Right atrium auricular region (tissue), 2 donors: ENCODE data around the gene CCN2. TPM values are rescaled to one million over a fixed set of nuclear protein-coding genes. Genes with fewer than 3 reads are reported as not detected.

Source experiments
- DNase-seq: peaks from one replicate; pipeline ENCODE4 v3.0.0-alpha.2; 2019; ENCODE audit warnings: low spot score
- H3K27ac ChIP-seq, 2 donors: fragments of 200-600 bp; sonication (generic); 1 replicate in 1 of 2; 2 replicates in 1 of 2; pipeline ENCODE4 v1.5.1; 2016 to 2019
- H3K27me3 ChIP-seq, 2 donors: fragments of 200-600 bp; sonication (generic); one replicate each; pipeline versions ENCODE4 v1.5.1 to v1.6.0; 2017 to 2019
- H3K36me3 ChIP-seq: fragments of 200-600 bp; sonication (generic); one replicate; pipeline ENCODE4 v1.5.1; 2016
- H3K4me1 ChIP-seq, 2 donors: fragments of 200-600 bp; sonication (generic); one replicate each; pipeline versions ENCODE4 v1.5.1 to v1.6.0; 2017 to 2019
- H3K4me3 ChIP-seq, 2 donors: fragments of 200-600 bp; sonication (generic); 1 replicate in 1 of 2; 2 replicates in 1 of 2; pipeline ENCODE4 v1.5.1; 2017 to 2019; ENCODE audit warnings: mild to moderate bottlenecking in 1 of 2, moderate library complexity in 1 of 2
- H3K9me3 ChIP-seq, 2 donors: fragments of 200-600 bp; sonication (generic); one replicate each; pipeline ENCODE4 v1.5.1; 2019
- CTCF ChIP-seq, 2 donors: fragments of 200-600 bp; sonication (generic); IDR thresholded peaks; one replicate each; pipeline ENCODE4 v1.5.1; 2019; ENCODE audit warnings: antibody characterized with exemption in 2 of 2
- total RNA-seq, 2 donors: library from RNA; depleted of rRNA; stranded (reverse); fragments of >200 nt; gene quantifications; one replicate each; pipeline ENCODE4 v1.1.0, GENCODE V29; 2016

Gene CCN2
- total RNA-seq, 2 donors from 2014 or later = 203 to 356 TPM

- peaks cover 0 to 12% of the 10 kb centered on the region in 2 donors for H3K4me1 ChIP-seq
- no peaks in the 10 kb centered on the region for H3K36me3 ChIP-seq
- TF ChIP-seq CTCF (IDR thresholded peaks at IDR 0.05) = no peak
- H3K27ac ChIP-seq = no peak overlapping the region
- H3K9me3 ChIP-seq = no peaks in the 10 kb centered on the region
- no peak for DNase-seq
- H3K27me3 ChIP-seq = no peaks in the 10 kb centered on the region
- H3K4me3 ChIP-seq = no peak overlapping the region
Observed at GRCh38 chr6:131980791-131981623, 29.8 kb upstream of the CCN2 start.

GRCh38 chr6:131980338-131980790 is 29.2 kb upstream of the CCN2 start:
- Histone ChIP-seq H3K4me3 (no peak overlapping the region), H3K36me3 (no peaks in the 10 kb centered on the region), H3K9me3 (no peaks in the 10 kb centered on the region), H3K27ac (no peak overlapping the region), H3K4me1 (peaks cover 0 to 12% of the 10 kb centered on the region in 2 donors), H3K27me3 (no peaks in the 10 kb centered on the region)
- TF ChIP-seq CTCF (IDR thresholded peaks at IDR 0.05) = no peak
- DNase-seq = no peak

- Histone ChIP-seq H3K4me1 (peaks cover 0 to 12% of the 10 kb centered on the region in 2 donors), H3K27me3 (no peaks in the 10 kb centered on the region), H3K4me3 (no peak overlapping the region), H3K27ac (no peak overlapping the region), H3K36me3 (no peaks in the 10 kb centered on the region), H3K9me3 (no peaks in the 10 kb centered on the region)
- DNase-seq = no peak
- no peak for TF ChIP-seq CTCF (IDR thresholded peaks at IDR 0.05)
Observed at GRCh38 chr6:131979515-131980337, 28.6 kb upstream of the CCN2 start.

- H3K27ac ChIP-seq = no peak overlapping the region
- no peaks in the 10 kb centered on the region for H3K27me3 ChIP-seq
- no peak overlapping the region for H3K4me3 ChIP-seq
- no peak for DNase-seq
- H3K9me3 ChIP-seq = no peaks in the 10 kb centered on the region
- peaks cover 0 to 12% of the 10 kb centered on the region in 2 donors for H3K4me1 ChIP-seq
- H3K36me3 ChIP-seq = no peaks in the 10 kb centered on the region
- TF ChIP-seq CTCF (IDR thresholded peaks at IDR 0.05) = no peak
Observed at GRCh38 chr6:131978522-131978921, 27.4 kb upstream of the CCN2 start.

GRCh38 chr6:131976545-131977061 is 25.4 kb upstream of the CCN2 start:
- no peaks in the 10 kb centered on the region for H3K27me3 ChIP-seq
- H3K36me3 ChIP-seq = no peaks in the 10 kb centered on the region
- DNase-seq = no peak
- no peak for TF ChIP-seq CTCF (IDR thresholded peaks at IDR 0.05)
- no peaks in the 10 kb centered on the region for H3K9me3 ChIP-seq
- peak overlapping the region in 1 of 2 donors; percentile 40 for H3K27ac ChIP-seq
- peaks cover 0 to 12% of the 10 kb centered on the region in 2 donors for H3K4me1 ChIP-seq
- no peak overlapping the region for H3K4me3 ChIP-seq
